ENCODE measurements around the gene TTC39C.

DNA sequence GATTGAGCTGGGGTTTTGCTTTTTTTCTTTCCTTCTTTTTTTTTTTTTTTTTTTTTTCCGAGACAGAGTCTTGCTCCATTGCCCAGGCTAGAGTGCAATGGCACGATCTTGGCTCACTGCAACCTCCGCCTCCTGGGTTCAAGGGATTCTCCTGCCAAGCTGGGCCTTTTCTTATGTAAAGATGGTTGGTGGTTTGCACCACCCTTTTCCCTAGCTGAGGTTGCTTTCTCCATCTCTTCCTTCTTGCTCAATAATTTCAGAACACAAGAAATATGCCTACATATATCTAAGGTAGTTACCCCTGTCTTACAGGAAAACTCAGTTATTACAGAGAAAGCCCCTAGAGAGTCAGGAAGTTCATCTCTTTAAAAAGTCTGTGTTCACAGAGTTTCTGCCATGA, 7.0 kb downstream of the TTC39C start:
- TF ChIP-seq, protein P1, sequence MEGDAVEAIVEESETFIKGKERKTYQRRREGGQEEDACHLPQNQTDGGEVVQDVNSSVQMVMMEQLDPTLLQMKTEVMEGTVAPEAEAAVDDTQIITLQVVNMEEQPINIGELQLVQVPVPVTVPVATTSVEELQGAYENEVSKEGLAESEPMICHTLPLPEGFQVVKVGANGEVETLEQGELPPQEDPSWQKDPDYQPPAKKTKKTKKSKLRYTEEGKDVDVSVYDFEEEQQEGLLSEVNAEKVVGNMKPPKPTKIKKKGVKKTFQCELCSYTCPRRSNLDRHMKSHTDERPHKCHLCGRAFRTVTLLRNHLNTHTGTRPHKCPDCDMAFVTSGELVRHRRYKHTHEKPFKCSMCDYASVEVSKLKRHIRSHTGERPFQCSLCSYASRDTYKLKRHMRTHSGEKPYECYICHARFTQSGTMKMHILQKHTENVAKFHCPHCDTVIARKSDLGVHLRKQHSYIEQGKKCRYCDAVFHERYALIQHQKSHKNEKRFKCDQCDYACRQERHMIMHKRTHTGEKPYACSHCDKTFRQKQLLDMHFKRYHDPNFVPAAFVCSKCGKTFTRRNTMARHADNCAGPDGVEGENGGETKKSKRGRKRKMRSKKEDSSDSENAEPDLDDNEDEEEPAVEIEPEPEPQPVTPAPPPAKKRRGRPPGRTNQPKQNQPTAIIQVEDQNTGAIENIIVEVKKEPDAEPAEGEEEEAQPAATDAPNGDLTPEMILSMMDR (IDR thresholded peaks at IDR 0.05): no peak
- TF ChIP-seq POLR2A (IDR thresholded peaks at IDR 0.05) (no peak), EP300 (IDR thresholded peaks at IDR 0.05) (no peak)
